ENCODE measurements around the gene EARS2. TPM values are rescaled to one million over a fixed set of nuclear protein-coding genes. Genes with fewer than 3 reads are reported as not detected.

The EARS2 gene
- total and polyA plus RNA-seq, 2 of the 8 experiments (the other 6 are each of a cell fraction or from before 2014, with no cell fraction given): 47.8 to 111 TPM

DNA sequence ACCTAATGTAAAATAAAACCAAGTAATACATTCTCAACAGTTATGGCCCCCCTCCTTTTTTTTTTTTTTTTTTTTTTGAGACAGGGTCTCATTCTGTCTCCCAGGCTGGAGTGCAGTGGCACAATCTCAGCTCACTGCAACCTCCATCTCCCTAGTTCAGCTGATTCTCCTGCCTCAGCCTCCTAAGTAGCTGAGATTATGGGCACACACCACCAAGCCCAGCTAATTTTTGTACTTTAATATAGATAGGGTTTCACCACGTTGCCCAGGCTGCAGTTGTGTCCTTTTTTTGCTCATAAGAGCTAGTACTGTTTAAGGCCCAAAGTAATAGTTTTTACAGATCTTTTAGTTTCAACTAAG is 18.3 kb downstream of the EARS2 start:
- no peak overlapping the region for H3K27ac ChIP-seq (ENCODE audit: low read depth, low read length)
- no peaks in the 10 kb centered on the region for H3K79me1 ChIP-seq (ENCODE audit: low read depth, low read length)
- no peaks in the 10 kb centered on the region for H3K9me3 ChIP-seq (ENCODE audit: insufficient read depth in 2 of 2, low read depth in 1 of 2, low read length in 1 of 2)
- H3K14ac ChIP-seq (ENCODE audit: insufficient read length): no peak overlapping the region
- H2BK5ac ChIP-seq (ENCODE audit: low read depth, low read length): no peak overlapping the region
- no peaks in the 10 kb centered on the region for H3K27me3 ChIP-seq (replicated peaks in 1 of 4; ENCODE audit: control insufficient read depth in 3 of 4, extremely low read depth in 1 of 4, insufficient read depth in 3 of 4, low read length in 3 of 4)
- no peak overlapping the region for H4K91ac ChIP-seq (replicated peaks; ENCODE audit: insufficient read length, low read length)
- H2BK15ac ChIP-seq (ENCODE audit: low read length): no peak overlapping the region
- H3K56ac ChIP-seq (replicated peaks; ENCODE audit: insufficient read length, low read depth, low read length): no peak overlapping the region
- H4K8ac ChIP-seq (ENCODE audit: extremely low read depth, insufficient read depth, low read length): no peak overlapping the region
- H2AFZ ChIP-seq (ENCODE audit: low read length): no peak overlapping the region
- CTCF ChIA-PET (ENCODE audit: partially characterized antibody): interaction anchor here (0.6 to 2.0 kb wide), 3 partner anchors 13 to 160 kb away, joined by 3 to 6 read pairs (median 4); partner anchors contain the start of gene NDUFAB1
- H3K79me2 ChIP-seq (ENCODE audit: control insufficient read depth in 1 of 2, insufficient read depth in 2 of 2, low read length in 2 of 2): no peaks in the 10 kb centered on the region
- DNase-seq (ENCODE audit: low read depth in 1 of 2, low spot score in 2 of 2) (no peak), FAIRE-seq (no peak)
- no peaks in the 10 kb centered on the region for H3K4me1 ChIP-seq (replicated peaks in 1 of 4; ENCODE audit: control insufficient read depth in 3 of 4, insufficient read depth in 4 of 4, low read length in 3 of 4)
- POLR2A ChIA-PET (ENCODE audit: partially characterized antibody): interaction anchor here (1.0 to 1.8 kb wide), 4 partner anchors 10 to 102 kb away, joined by 3 to 8 read pairs (median 4); partner anchors contain the start of genes DCTN5 and PALB2
- no peak overlapping the region for H2BK12ac ChIP-seq (ENCODE audit: low read depth, low read length)
- H4K5ac ChIP-seq (ENCODE audit: insufficient read length, low read depth, low read length): no peak overlapping the region
- WGBS, 2 experiments (ENCODE audit: extremely low coverage in 1 of 2, insufficient coverage in 1 of 2, insufficient read length in 1 of 2, insufficient replicate concordance in 2 of 2, low coverage in 1 of 2, low lambda C conversion rate in 2 of 2, missing lambda C conversion rate in 1 of 2): 74% methylated on average over 1 of the region's 1 CpG; no CpG with 5 or more reads in 1 of the 2 experiments
- no peak overlapping the region for H3K18ac ChIP-seq (ENCODE audit: extremely low read depth, low read length)
- no peak overlapping the region for H3K4me2 ChIP-seq (ENCODE audit: insufficient read depth in 1 of 2, low read depth in 2 of 2, low read length in 2 of 2)
- peaks cover 7 to 58% (median 35%) of the 10 kb centered on the region in 4 experiments; a peak in 7 of 8 replicates for H3K36me3 ChIP-seq (ENCODE audit: control insufficient read depth in 2 of 4, insufficient read depth in 4 of 4, low read length in 3 of 4)
- H3K23me2 ChIP-seq (ENCODE audit: low read depth, low read length): no peaks in the 10 kb centered on the region
- H4K20me1 ChIP-seq (replicated peaks in 1 of 2; ENCODE audit: control insufficient read depth in 1 of 2, insufficient read depth in 2 of 2, low read length in 2 of 2): peaks cover 0 to 6% of the 10 kb centered on the region in 2 experiments
- no peak overlapping the region for H3K9ac ChIP-seq (replicated peaks in 1 of 4; ENCODE audit: extremely low read depth in 1 of 4, low read depth in 3 of 4, low read length in 3 of 4)
- H2BK20ac ChIP-seq (ENCODE audit: low read length): no peak overlapping the region
- no peak overlapping the region for H3K4me3 ChIP-seq (ENCODE audit: extremely low read depth in 1 of 4, insufficient read depth in 2 of 4, low read depth in 3 of 4, low read length in 4 of 4)
- no peak overlapping the region for H2AK5ac ChIP-seq (ENCODE audit: low read depth, low read length)
- no peak overlapping the region for H3K4ac ChIP-seq (replicated peaks; ENCODE audit: insufficient read length, low read depth, low read length)
- H3K23ac ChIP-seq (ENCODE audit: insufficient read length): no peak overlapping the region
- no peak overlapping the region for H2BK120ac ChIP-seq (replicated peaks; ENCODE audit: low read depth, low read length)
- TF ChIP-seq SIX5 (IDR thresholded peaks at IDR 0.05; ENCODE audit: low read depth, low read length) (no peak), ASH2L (IDR thresholded peaks at IDR 0.05; ENCODE audit: low read length) (no peak), FOSL1 (IDR thresholded peaks at IDR 0.05; ENCODE audit: insufficient read depth, low read depth, low read length) (no peak), CHD2 (IDR thresholded peaks at IDR 0.05; ENCODE audit: low read length) (no peak)
